Measurements from ENCODE around the gene INPP5D.

GRCh38 chr2:233074106-233074505 is 14.0 kb downstream of the INPP5D start:
- no peak for TF ChIP-seq POU6F1 (CRISPR knock-in tag; IDR thresholded peaks at IDR 0.05; ENCODE audit: borderline replicate concordance, low read depth)
- no peak for TF ChIP-seq ZFP30 (CRISPR knock-in tag; IDR thresholded peaks at IDR 0.05)
- no peak for TF ChIP-seq SNAI2 (CRISPR knock-in tag; IDR thresholded peaks at IDR 0.05)
- no peak for TF ChIP-seq ISL1 (CRISPR knock-in tag; IDR thresholded peaks at IDR 0.05)
- no peak for TF ChIP-seq ZC3H10 (CRISPR knock-in tag; IDR thresholded peaks at IDR 0.05)
- TF ChIP-seq OSR1 (CRISPR knock-in tag; IDR thresholded peaks at IDR 0.05) = no peak
- no peak for TF ChIP-seq ZFP3 (CRISPR knock-in tag; IDR thresholded peaks at IDR 0.05)
- TF ChIP-seq PATZ1 (CRISPR knock-in tag; IDR thresholded peaks at IDR 0.05; ENCODE audit: borderline replicate concordance) = no peak

Data from SK-N-SH treated with all-trans-retinoic acid at 6 μM for 48 hours (cell line).